ENCODE measurements around the gene DZIP1L.

Gene DZIP1L

GRCh38 chr3:138032567-138032966 is 82.8 kb downstream of the DZIP1L start:
- FAIRE-seq, result no peak

GRCh38 chr3:138031536-138031935 is 83.9 kb downstream of the DZIP1L start:
- no peak for FAIRE-seq

DNA sequence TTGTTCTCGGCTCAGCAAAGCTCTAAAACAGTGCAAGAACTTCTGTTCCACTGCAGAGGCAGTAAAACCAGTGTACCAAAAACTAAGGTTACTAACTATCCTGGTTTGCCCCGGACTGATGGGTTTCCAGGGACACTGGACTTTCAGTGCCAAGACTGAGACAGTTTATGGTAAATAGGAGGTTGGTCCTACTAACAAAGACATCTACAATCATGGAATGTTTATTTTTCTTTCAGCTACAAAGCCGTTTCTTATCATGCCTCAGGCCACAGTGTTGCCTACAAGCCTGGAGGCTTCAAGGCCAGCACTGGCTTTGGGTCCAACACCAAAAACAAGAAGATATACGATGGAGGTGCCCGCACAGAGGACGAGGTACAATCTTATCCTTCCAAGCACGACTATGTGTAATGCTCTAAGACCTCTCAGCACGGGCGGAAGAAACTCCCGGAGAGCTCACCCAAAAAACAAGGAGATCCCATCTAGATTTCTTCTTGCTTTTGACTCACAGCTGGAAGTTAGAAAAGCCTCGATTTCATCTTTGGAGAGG is 84.6 kb downstream of the DZIP1L start:
- FAIRE-seq, result no peak

DNA sequence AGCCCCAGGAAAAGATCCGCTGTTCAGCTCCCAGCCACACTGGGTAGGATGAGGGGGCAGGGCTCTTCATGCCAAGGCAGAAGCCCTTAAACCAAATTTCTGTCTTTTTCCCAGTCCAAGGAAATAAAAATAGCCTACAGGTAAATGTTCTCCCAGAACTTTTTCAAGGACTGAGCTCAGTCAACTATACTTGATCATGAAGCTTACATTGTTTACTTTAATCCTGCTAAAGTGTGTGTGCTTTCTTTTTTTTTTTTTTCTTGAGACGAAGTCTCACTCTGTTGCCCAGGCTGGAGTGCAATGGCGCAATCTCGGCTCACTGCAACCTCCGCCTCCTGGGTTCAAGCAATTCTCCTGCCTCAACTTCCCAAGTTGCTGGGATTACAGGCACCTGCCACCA is 87.6 kb downstream of the DZIP1L start:
- no peak for FAIRE-seq

GRCh38 chr3:138025553-138025952 is 89.9 kb downstream of the DZIP1L start:
- no peak for FAIRE-seq

DNA sequence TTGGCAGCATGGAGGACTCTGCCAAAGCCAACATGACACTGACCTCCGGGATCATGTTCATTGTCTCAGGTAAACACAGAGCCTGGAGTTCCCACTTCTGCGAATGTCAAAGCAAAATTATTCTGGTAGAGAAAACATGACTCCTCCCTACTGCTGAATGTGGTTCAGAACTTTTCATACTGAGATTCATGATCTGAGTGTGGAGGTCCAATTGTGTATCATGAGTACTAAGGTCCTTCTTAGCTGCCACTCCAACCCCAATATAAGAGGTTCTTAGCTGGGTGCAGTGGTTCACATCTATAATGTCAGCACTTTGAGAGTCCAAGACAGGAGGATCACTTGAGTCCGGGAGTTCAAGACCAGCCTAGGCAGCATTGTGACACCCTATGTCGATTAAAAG is 91.7 kb downstream of the DZIP1L start:
- FAIRE-seq, result no peak

GRCh38 chr3:138019281-138020069 is 95.9 kb downstream of the DZIP1L start:
- FAIRE-seq, result no peak

- FAIRE-seq, result no peak
These were observed 99.3 kb downstream of the DZIP1L start for GRCh38 chr3:138016065-138016464.

DNA sequence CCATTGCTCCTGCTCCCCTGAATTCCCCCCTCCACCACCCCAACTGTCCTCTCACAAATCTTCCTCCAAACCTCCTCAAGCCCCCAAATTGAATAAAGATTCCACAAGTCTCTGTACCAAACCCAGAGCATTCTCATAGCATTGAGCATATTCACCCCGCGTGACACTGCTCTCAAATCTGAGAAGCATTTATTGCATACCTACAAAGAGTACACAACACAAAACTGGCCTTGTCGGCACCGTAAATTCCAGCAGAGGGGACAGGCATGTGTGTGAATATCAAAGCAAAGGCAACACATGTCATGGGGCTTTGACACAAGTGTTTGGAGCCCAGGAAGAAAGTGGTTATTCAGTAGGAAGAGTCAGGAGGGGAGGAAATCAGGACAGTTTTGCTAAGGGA is 102.9 kb downstream of the DZIP1L start:
- no peak for FAIRE-seq
